Epithelial cell of esophagus (primary cell): ENCODE data around the gene SOX5.
A peak's percentile ranks its signal among the peaks of the same experiment; 100 is the strongest.

Experiments
- DNase-seq: peaks from one replicate; pipeline ENCODE4 v3.0.0; 2010; ENCODE audit warnings: low read depth
- H3K4me3 ChIP-seq: 2 replicates; pipeline ENCODE4 v1.5.1; 2011; ENCODE audit warnings: mild to moderate bottlenecking, low read length, control low read depth
- TF ChIP-seq, protein P1 (sequence below): IDR thresholded peaks from 2 replicates; pipeline ENCODE4 v1.5.1; 2011; ENCODE audit warnings: low read depth, mild to moderate bottlenecking, low read length, control low read depth, inconsistent platforms; ENCODE audit not compliant: insufficient read depth; ENCODE audit errors: missing control alignments

The SOX5 gene

DNA sequence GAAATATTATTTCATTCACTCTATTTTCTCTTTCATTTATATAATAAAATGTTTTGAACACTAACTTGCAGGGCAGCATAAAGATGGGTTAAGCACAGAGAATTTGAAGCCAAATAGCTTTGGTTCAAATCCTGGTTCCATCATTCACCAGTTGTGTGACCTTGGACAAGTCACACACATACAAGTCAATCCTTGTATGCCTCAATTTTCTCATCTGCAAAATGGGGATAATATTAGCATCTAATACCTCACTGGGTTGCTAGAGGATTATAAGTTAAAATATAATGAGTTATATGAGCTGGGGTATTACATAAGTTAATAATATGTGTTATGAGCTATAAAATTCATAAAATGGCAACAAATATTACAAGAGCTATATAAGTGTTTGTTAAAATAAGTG lies 94.9 kb downstream of the SOX5 start:
- TF ChIP-seq, protein P1, sequence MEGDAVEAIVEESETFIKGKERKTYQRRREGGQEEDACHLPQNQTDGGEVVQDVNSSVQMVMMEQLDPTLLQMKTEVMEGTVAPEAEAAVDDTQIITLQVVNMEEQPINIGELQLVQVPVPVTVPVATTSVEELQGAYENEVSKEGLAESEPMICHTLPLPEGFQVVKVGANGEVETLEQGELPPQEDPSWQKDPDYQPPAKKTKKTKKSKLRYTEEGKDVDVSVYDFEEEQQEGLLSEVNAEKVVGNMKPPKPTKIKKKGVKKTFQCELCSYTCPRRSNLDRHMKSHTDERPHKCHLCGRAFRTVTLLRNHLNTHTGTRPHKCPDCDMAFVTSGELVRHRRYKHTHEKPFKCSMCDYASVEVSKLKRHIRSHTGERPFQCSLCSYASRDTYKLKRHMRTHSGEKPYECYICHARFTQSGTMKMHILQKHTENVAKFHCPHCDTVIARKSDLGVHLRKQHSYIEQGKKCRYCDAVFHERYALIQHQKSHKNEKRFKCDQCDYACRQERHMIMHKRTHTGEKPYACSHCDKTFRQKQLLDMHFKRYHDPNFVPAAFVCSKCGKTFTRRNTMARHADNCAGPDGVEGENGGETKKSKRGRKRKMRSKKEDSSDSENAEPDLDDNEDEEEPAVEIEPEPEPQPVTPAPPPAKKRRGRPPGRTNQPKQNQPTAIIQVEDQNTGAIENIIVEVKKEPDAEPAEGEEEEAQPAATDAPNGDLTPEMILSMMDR: no peak
- H3K4me3 ChIP-seq: no peak overlapping the region
- DNase-seq: no peak

- no peak overlapping the region for H3K4me3 ChIP-seq
- TF ChIP-seq, protein P1: no peak
- no peak for DNase-seq
These were observed 95.8 kb downstream of the SOX5 start for GRCh38 chr12:23853640-23854039.

GRCh38 chr12:23851602-23852001 lies 97.9 kb downstream of the SOX5 start:
- TF ChIP-seq, protein P1: no peak
- no peak for DNase-seq
- no peak overlapping the region for H3K4me3 ChIP-seq

DNA sequence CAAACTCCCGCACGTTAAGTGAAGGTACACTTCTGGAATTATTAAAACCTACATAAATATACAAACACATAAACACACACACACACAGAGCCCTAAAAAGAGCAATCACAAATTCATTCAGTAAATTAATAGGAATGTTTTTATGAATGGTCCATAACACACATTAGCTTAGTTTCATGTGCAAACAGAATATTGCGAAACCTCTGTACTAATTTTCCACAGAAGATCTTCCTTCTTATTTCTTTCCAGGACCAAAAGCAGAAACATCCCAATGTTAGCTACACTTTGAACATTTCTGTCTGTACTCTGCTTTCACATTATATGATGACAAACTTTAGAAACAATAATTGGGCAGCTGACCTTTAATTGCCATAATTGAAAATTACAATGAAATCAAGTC lies 101.6 kb downstream of the SOX5 start:
- H3K4me3 ChIP-seq: no peak overlapping the region
- TF ChIP-seq, protein P1: no peak
- DNase-seq: no peak

GRCh38 chr12:23843958-23844357 lies 105.5 kb downstream of the SOX5 start:
- H3K4me3 ChIP-seq: no peak overlapping the region
- DNase-seq: no peak
- TF ChIP-seq, protein P1: no peak

DNA sequence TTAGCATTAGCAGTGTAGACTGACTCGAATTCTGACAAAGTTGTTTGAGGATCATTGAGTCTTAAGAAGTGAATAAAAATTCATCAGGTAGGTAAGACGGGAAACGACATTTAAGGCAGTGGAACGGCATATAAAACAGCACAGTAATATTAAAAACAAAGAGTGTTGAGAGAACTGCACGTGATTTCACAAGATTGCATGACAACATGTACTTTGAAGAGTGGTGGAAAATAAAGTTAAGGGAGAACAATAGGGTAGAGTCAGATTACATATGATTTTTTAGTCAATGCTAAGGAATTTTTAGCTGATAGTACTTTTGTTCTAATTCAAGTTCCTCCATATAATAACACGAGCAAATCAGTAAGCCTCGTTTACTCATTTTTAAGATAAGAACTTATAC lies 115.4 kb downstream of the SOX5 start:
- DNase-seq: peak; percentile 20
- TF ChIP-seq, protein P1: no peak
- no peak overlapping the region for H3K4me3 ChIP-seq

DNA sequence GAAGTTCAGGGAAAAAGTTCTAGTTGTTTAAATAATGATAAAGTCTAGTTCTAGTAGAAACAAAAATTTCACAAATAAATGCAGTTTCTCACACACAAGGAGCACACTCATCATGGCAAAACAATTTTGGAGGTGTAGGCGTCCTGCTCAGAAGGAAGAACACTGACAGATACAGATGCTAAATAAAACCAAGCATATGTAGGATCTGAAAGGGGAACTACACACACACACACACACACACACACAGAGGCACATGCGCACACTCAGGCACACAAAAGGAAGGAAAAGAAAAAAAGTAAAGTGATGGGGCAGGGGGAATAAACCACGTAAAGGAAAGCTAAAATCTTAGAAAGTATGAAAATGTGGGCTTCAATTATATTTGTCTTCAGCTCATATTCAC lies 117.7 kb downstream of the SOX5 start:
- H3K4me3 ChIP-seq: no peak overlapping the region
- no peak for DNase-seq
- TF ChIP-seq, protein P1: no peak
